ENCODE measurements around the gene ZNF385D. TPM values are rescaled to one million over a fixed set of nuclear protein-coding genes. Genes with fewer than 3 reads are reported as not detected.

Gene ZNF385D
- total RNA-seq, 1 donor from 2014 or later: 13.5 TPM

GRCh38 chr3:21778715-21779114 lies 27.7 kb upstream of the ZNF385D start:
- H3K9me3 ChIP-seq: no peaks in the 10 kb centered on the region
- H3K27me3 ChIP-seq: no peaks in the 10 kb centered on the region
- H3K4me1 ChIP-seq: no peaks in the 10 kb centered on the region
- TF ChIP-seq POLR2AphosphoS5 (IDR thresholded peaks at IDR 0.05; ENCODE audit: insufficient read depth in 1 of 2, low read depth in 1 of 2): no peak
- TF ChIP-seq POLR2A (IDR thresholded peaks at IDR 0.05): no peak
- TF ChIP-seq CTCF (IDR thresholded peaks at IDR 0.05): no peak
- intact Hi-C loops (cut with DNase I): no loop called here
- H3K4me3 ChIP-seq: no peak overlapping the region
- no peak for DNase-seq (ENCODE audit: extremely low spot score in 2 of 2)
- no peaks in the 10 kb centered on the region for H3K36me3 ChIP-seq
- no peak overlapping the region for H3K27ac ChIP-seq

GRCh38 chr3:21777821-21778220 lies 26.8 kb upstream of the ZNF385D start:
- no peak overlapping the region for H3K4me3 ChIP-seq
- no peak for TF ChIP-seq POLR2A (IDR thresholded peaks at IDR 0.05)
- no peak for TF ChIP-seq CTCF (IDR thresholded peaks at IDR 0.05)
- TF ChIP-seq POLR2AphosphoS5 (IDR thresholded peaks at IDR 0.05; ENCODE audit: insufficient read depth in 1 of 2, low read depth in 1 of 2): no peak
- no peak for DNase-seq (ENCODE audit: extremely low spot score in 2 of 2)
- no peaks in the 10 kb centered on the region for H3K36me3 ChIP-seq
- H3K9me3 ChIP-seq: no peaks in the 10 kb centered on the region
- intact Hi-C loops (cut with DNase I): no loop called here
- no peaks in the 10 kb centered on the region for H3K4me1 ChIP-seq
- H3K27me3 ChIP-seq: no peaks in the 10 kb centered on the region
- no peak overlapping the region for H3K27ac ChIP-seq

- Histone ChIP-seq H3K36me3 (no peaks in the 10 kb centered on the region), H3K27ac (no peak overlapping the region), H3K9me3 (no peaks in the 10 kb centered on the region), H3K4me3 (no peak overlapping the region), H3K4me1 (no peaks in the 10 kb centered on the region), H3K27me3 (no peaks in the 10 kb centered on the region)
- no peak for TF ChIP-seq POLR2A (IDR thresholded peaks at IDR 0.05)
- TF ChIP-seq POLR2AphosphoS5 (IDR thresholded peaks at IDR 0.05; ENCODE audit: insufficient read depth in 1 of 2, low read depth in 1 of 2): no peak
- no peak for TF ChIP-seq CTCF (IDR thresholded peaks at IDR 0.05)
- DNase-seq (ENCODE audit: extremely low spot score in 2 of 2): no peak
- intact Hi-C loops (cut with DNase I): no loop called here
These were observed 15.0 kb upstream of the ZNF385D start for GRCh38 chr3:21766002-21766401.

- no peak for TF ChIP-seq POLR2AphosphoS5 (IDR thresholded peaks at IDR 0.05; ENCODE audit: insufficient read depth in 1 of 2, low read depth in 1 of 2)
- TF ChIP-seq CTCF (IDR thresholded peaks at IDR 0.05): no peak
- no peak for TF ChIP-seq POLR2A (IDR thresholded peaks at IDR 0.05)
- H3K36me3 ChIP-seq: no peaks in the 10 kb centered on the region
- intact Hi-C loops (cut with DNase I): loop anchor here (10.0 kb wide), 1 partner anchor 139 kb away; no protein-coding TSS in a partner anchor
- H3K27ac ChIP-seq: no peak overlapping the region
- H3K4me1 ChIP-seq: peaks cover 8% of the 10 kb centered on the region
- H3K9me3 ChIP-seq: no peaks in the 10 kb centered on the region
- DNase-seq (ENCODE audit: extremely low spot score in 2 of 2): no peak
- no peak overlapping the region for H3K4me3 ChIP-seq
- no peaks in the 10 kb centered on the region for H3K27me3 ChIP-seq
These were observed 4.9 kb upstream of the ZNF385D start for GRCh38 chr3:21755896-21756295.

- intact Hi-C loops (cut with DNase I): loop anchor here (10.0 kb wide), 1 partner anchor 140 kb away; no protein-coding TSS in a partner anchor
- Histone ChIP-seq H3K9me3 (no peaks in the 10 kb centered on the region), H3K27ac (no peak overlapping the region), H3K4me1 (peaks cover 8% of the 10 kb centered on the region), H3K36me3 (no peaks in the 10 kb centered on the region), H3K4me3 (no peak overlapping the region), H3K27me3 (no peaks in the 10 kb centered on the region)
- DNase-seq (ENCODE audit: extremely low spot score in 2 of 2): no peak
- TF ChIP-seq CTCF (IDR thresholded peaks at IDR 0.05) (no peak), POLR2A (IDR thresholded peaks at IDR 0.05) (no peak), POLR2AphosphoS5 (IDR thresholded peaks at IDR 0.05; ENCODE audit: insufficient read depth in 1 of 2, low read depth in 1 of 2) (no peak)
These were observed 3.8 kb upstream of the ZNF385D start for GRCh38 chr3:21754839-21755238.
